ENCODE results near the gene SCN11A. TPM values are rescaled to one million over a fixed set of nuclear protein-coding genes. Genes with fewer than 3 reads are reported as not detected.

The SCN11A gene
- total RNA-seq, 4 donors from 2014 or later: 0.04 TPM; not detected in 3

GRCh38 chr3:39053696-39054095, 2.0 kb upstream of the SCN11A start:
- no peaks in the 10 kb centered on the region for H3K27me3 ChIP-seq
- H3K9me3 ChIP-seq: no peaks in the 10 kb centered on the region
- H3K27ac ChIP-seq: no peak overlapping the region
- intact Hi-C loops (cut with DNase I; ENCODE audit: low total_unique reads) (loop anchor here (5.0 kb wide), 1 partner anchor 329 kb away; the partner anchor contains the start of gene SLC25A38), in situ Hi-C loops (cut with MboI; ENCODE audit: low sequenced_read_pairs in 4 of 4) (no loop called here)
- H3K4me1 ChIP-seq: peaks cover 22 to 25% of the 10 kb centered on the region in 2 donors
- TF ChIP-seq POLR2A (IDR thresholded peaks at IDR 0.05) (no peak), CTCF (IDR thresholded peaks at IDR 0.05 in 4 of 5, conservative IDR thresholded peaks at IDR 0.05 in 1 of 5) (no peak)
- no peaks in the 10 kb centered on the region for H3K36me3 ChIP-seq
- ATAC-seq (no peak), DNase-seq (no peak)
- H3K4me3 ChIP-seq: no peak overlapping the region

GRCh38 chr3:39052583-39052982, 839 bp upstream of the SCN11A start:
- no peaks in the 10 kb centered on the region for H3K9me3 ChIP-seq
- peaks cover 22 to 25% of the 10 kb centered on the region in 2 donors for H3K4me1 ChIP-seq
- DNase-seq (no peak), ATAC-seq (no peak)
- TF ChIP-seq CTCF (IDR thresholded peaks at IDR 0.05 in 4 of 5, conservative IDR thresholded peaks at IDR 0.05 in 1 of 5): no peak
- no peak for TF ChIP-seq POLR2A (IDR thresholded peaks at IDR 0.05)
- peak overlapping the region; percentile 94 to 98 (median 94) for H3K4me3 ChIP-seq
- H3K27ac ChIP-seq: peak overlapping the region; percentile 84 to 96 (median 94)
- no peaks in the 10 kb centered on the region for H3K36me3 ChIP-seq
- no peaks in the 10 kb centered on the region for H3K27me3 ChIP-seq
- in situ Hi-C loops (cut with MboI; ENCODE audit: low sequenced_read_pairs in 4 of 4) (no loop called here), intact Hi-C loops (cut with DNase I; ENCODE audit: low total_unique reads) (loop anchor here (5.0 kb wide), 1 partner anchor 330 kb away; the partner anchor contains the start of gene SLC25A38)

GRCh38 chr3:39050029-39050428, 1.7 kb downstream of the SCN11A start:
- no peak for TF ChIP-seq POLR2A (IDR thresholded peaks at IDR 0.05)
- TF ChIP-seq CTCF (IDR thresholded peaks at IDR 0.05 in 4 of 5, conservative IDR thresholded peaks at IDR 0.05 in 1 of 5): no peak
- in situ Hi-C loops (cut with MboI; ENCODE audit: low sequenced_read_pairs in 4 of 4) (no loop called here), intact Hi-C loops (cut with DNase I; ENCODE audit: low total_unique reads) (loop anchor here (2.0 to 5.0 kb wide), 3 partner anchors 57 to 332 kb away; partner anchors contain the start of genes GORASP1, SLC25A38 and TTC21A)
- Histone ChIP-seq H3K4me1 (peaks cover 17 to 19% of the 10 kb centered on the region in 2 donors), H3K9me3 (no peaks in the 10 kb centered on the region), H3K36me3 (no peaks in the 10 kb centered on the region), H3K4me3 (no peak overlapping the region), H3K27ac (no peak overlapping the region), H3K27me3 (no peaks in the 10 kb centered on the region)
- DNase-seq: no peak
- no peak for ATAC-seq

- ATAC-seq: no peak
- no peak for DNase-seq
- intact Hi-C loops (cut with DNase I; ENCODE audit: low total_unique reads): no loop called here
- no peak overlapping the region for H3K27ac ChIP-seq
- no peaks in the 10 kb centered on the region for H3K9me3 ChIP-seq
- no peaks in the 10 kb centered on the region for H3K27me3 ChIP-seq
- H3K36me3 ChIP-seq: no peaks in the 10 kb centered on the region
- H3K4me1 ChIP-seq: no peaks in the 10 kb centered on the region
- in situ Hi-C loops (cut with MboI; ENCODE audit: low sequenced_read_pairs in 4 of 4): loop anchor here in 1 of 4 donors (25.0 kb wide), 1 partner anchor 526 kb away; no protein-coding TSS in a partner anchor
- H3K4me3 ChIP-seq: no peak overlapping the region
- TF ChIP-seq CTCF (IDR thresholded peaks at IDR 0.05 in 4 of 5, conservative IDR thresholded peaks at IDR 0.05 in 1 of 5): no peak
- no peak for TF ChIP-seq POLR2A (IDR thresholded peaks at IDR 0.05)
Measured at GRCh38 chr3:39038165-39038564, 13.6 kb downstream of the SCN11A start.

- Histone ChIP-seq H3K36me3 (no peaks in the 10 kb centered on the region), H3K9me3 (no peaks in the 10 kb centered on the region), H3K4me1 (no peaks in the 10 kb centered on the region), H3K4me3 (no peak overlapping the region), H3K27ac (no peak overlapping the region), H3K27me3 (no peaks in the 10 kb centered on the region)
- in situ Hi-C loops (cut with MboI; ENCODE audit: low sequenced_read_pairs in 4 of 4): loop anchor here in 1 of 4 donors (25.0 kb wide), 1 partner anchor 517 kb away; no protein-coding TSS in a partner anchor
- DNase-seq (no peak), ATAC-seq (no peak)
- TF ChIP-seq POLR2A (IDR thresholded peaks at IDR 0.05) (no peak), CTCF (IDR thresholded peaks at IDR 0.05 in 4 of 5, conservative IDR thresholded peaks at IDR 0.05 in 1 of 5) (no peak)
- intact Hi-C loops (cut with DNase I; ENCODE audit: low total_unique reads): no loop called here
Measured at GRCh38 chr3:39029556-39029955, 22.2 kb downstream of the SCN11A start.
